Kidney (tissue), 14 donors: ENCODE results near the gene SEL1L2. TPM values are rescaled to one million over a fixed set of nuclear protein-coding genes. Genes with fewer than 3 reads are reported as not detected.
A peak's percentile ranks its signal among the peaks of the same experiment; 100 is the strongest.

Experiments
- DNase-seq, 5 donors: peaks; one replicate each; pipeline ENCODE4 v3.0.0-alpha.2; 2013 to 2020
- FAIRE-seq: peaks from 2 replicates; lab custom pipeline; 2012; peaks lifted over from hg19 to GRCh38; lab: Jason Lieb, UNC
- H3K27ac ChIP-seq, 2 donors: one replicate each; pipeline ENCODE4 v1.7.0; 2013; ENCODE audit warnings: low read depth in 2 of 2, low read length in 2 of 2, inconsistent platforms in 1 of 2
- H3K27me3 ChIP-seq: one replicate; pipeline ENCODE4 v1.7.1; 2013; ENCODE audit warnings: low read length, inconsistent platforms; ENCODE audit not compliant: control insufficient read depth, insufficient read depth
- H3K36me3 ChIP-seq, 3 donors: one replicate each; pipeline versions ENCODE4 v1.7.0 to v1.7.1; 2013; ENCODE audit warnings: low read length in 3 of 3, control low read depth in 1 of 3, inconsistent platforms in 1 of 3; ENCODE audit not compliant: insufficient read depth in 3 of 3, control insufficient read depth in 2 of 3
- H3K4me1 ChIP-seq, 3 donors: one replicate each; pipeline versions ENCODE4 v1.7.0 to v1.7.1; 2013; ENCODE audit warnings: low read length in 3 of 3, inconsistent platforms in 1 of 3, low read depth in 1 of 3; ENCODE audit not compliant: control insufficient read depth in 2 of 3, insufficient read depth in 2 of 3
- H3K4me3 ChIP-seq, 3 donors: one replicate each; pipeline versions ENCODE4 v1.7.0 to v1.8.1; 2013; ENCODE audit warnings: low read length in 3 of 3, control low read depth in 1 of 3, inconsistent platforms in 1 of 3
- H3K9ac ChIP-seq, 3 donors: one replicate each; pipeline versions ENCODE4 v1.7.0 to v1.7.1; 2013; ENCODE audit warnings: low read length in 3 of 3, control low read depth in 1 of 3, inconsistent platforms in 1 of 3
- H3K9me3 ChIP-seq, 3 donors: one replicate each; pipeline versions ENCODE4 v1.7.0 to v1.7.1; 2013; ENCODE audit warnings: low read length in 3 of 3, control low read depth in 1 of 3, inconsistent platforms in 1 of 3; ENCODE audit not compliant: control insufficient read depth in 2 of 3, insufficient read depth in 1 of 3
- intact Hi-C: fragments of 100-400 bp; cut with DNase I; formaldehyde crosslinking; loops from one replicate; pipeline ENCODE4 v1.11.1; 2022
- polyA plus RNA-seq: library from polyadenylated mRNA; stranded (reverse); fragments of 350-450 nt; fragmentation: Illumina TruSeq; extraction: RNeasy Lipid Tissue Mini Kit (QIAGEN cat#74804); gene quantifications from one replicate; pipeline ENCODE4 v1.2.3, GENCODE V29; 2014; ENCODE audit warnings: low read depth, low replicate concordance; ENCODE audit not compliant: insufficient read depth
- total RNA-seq: library from RNA; stranded (reverse); fragmentation: NEBNext Ultra II Directional; extraction: Animal tissue kit (Norgen Biotek cat#: 25700); gene quantifications from one replicate; pipeline ENCODE4 v1.2.1, GENCODE V29; 2021
- TF ChIP-seq, protein P1 (sequence below): IDR thresholded peaks from 3 replicates; pipeline ENCODE4 v1.5.1; 2012; ENCODE audit warnings: mild to moderate bottlenecking, moderate library complexity, borderline replicate concordance; ENCODE audit not compliant: insufficient read depth; ENCODE audit errors: extremely low read depth
- donor health status: control.
- donor health status: control.
- donor health status: control.
- donor health status: control.
- donor health status: control.
- donor health status: DM: yes; HTN: yes; CAD: no.
- donor health status: Normal renal cell carcinoma (clear cell type).

Gene SEL1L2
- total and polyA plus RNA-seq, 2 donors from 2014 or later, result not detected

DNA sequence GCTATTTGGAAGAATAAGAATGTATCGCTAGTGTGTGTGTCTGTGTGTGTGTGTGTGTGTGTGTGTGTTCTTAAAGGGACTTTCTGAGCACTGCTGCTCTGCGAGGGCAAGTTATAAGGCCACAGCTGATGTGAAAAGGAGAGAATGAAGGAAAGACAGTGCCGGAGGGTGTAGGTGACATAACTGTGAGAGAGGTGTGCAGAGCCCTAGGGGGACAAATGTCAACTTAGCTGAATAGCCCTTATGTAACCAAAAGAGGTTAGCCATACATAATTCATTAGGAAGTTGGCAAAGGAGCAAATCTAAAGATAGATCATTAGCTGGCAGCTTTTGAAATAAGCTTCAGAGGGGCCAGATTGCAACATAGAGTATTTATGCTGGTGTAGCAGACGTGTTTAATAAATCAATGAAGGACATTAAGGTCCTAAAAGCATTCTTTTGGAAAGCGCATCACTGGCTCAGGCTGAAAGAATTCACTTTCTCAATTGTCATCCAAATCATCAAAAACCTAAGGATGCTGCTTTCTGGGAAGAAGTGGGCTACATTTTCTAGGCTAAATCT, 124.5 kb downstream of the SEL1L2 start:
- FAIRE-seq (no peak), DNase-seq (peak in 2 of 5 donors; percentile 15 to 28)
- H3K27ac ChIP-seq, result no peak overlapping the region
- H3K4me1 ChIP-seq, result peaks cover 0 to 4% (median 0%) of the 10 kb centered on the region in 3 donors
- no peaks in the 10 kb centered on the region for H3K9me3 ChIP-seq
- TF ChIP-seq, protein P1, sequence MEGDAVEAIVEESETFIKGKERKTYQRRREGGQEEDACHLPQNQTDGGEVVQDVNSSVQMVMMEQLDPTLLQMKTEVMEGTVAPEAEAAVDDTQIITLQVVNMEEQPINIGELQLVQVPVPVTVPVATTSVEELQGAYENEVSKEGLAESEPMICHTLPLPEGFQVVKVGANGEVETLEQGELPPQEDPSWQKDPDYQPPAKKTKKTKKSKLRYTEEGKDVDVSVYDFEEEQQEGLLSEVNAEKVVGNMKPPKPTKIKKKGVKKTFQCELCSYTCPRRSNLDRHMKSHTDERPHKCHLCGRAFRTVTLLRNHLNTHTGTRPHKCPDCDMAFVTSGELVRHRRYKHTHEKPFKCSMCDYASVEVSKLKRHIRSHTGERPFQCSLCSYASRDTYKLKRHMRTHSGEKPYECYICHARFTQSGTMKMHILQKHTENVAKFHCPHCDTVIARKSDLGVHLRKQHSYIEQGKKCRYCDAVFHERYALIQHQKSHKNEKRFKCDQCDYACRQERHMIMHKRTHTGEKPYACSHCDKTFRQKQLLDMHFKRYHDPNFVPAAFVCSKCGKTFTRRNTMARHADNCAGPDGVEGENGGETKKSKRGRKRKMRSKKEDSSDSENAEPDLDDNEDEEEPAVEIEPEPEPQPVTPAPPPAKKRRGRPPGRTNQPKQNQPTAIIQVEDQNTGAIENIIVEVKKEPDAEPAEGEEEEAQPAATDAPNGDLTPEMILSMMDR, result no peak
- intact Hi-C loops, result no loop called here
- H3K36me3 ChIP-seq, result no peaks in the 10 kb centered on the region
- H3K27me3 ChIP-seq, result no peaks in the 10 kb centered on the region
- H3K9ac ChIP-seq, result no peak overlapping the region
- H3K4me3 ChIP-seq, result no peak overlapping the region

DNA sequence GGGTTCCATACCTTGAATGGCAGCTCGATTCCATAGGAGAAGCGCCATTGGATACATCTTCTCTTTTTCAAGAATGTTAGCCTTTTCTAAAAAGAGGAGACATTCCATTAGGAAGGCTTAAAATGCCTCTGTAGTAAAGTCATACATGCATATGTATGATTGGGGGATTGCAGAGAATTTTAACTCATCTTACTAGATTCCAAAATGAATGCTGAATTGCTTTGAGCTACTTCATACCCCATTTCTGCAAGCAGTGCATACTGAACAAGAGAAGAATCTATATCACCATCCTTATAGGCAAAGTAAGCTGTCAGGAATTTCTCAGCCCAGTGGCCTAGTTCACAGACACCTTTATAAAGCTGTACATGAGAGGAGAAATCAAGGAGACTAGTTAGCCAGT, 125.3 kb downstream of the SEL1L2 start:
- Histone ChIP-seq H3K27ac (no peak overlapping the region), H3K9ac (no peak overlapping the region), H3K27me3 (no peaks in the 10 kb centered on the region), H3K9me3 (no peaks in the 10 kb centered on the region), H3K36me3 (no peaks in the 10 kb centered on the region), H3K4me1 (peaks cover 0 to 4% (median 0%) of the 10 kb centered on the region in 3 donors), H3K4me3 (no peak overlapping the region)
- FAIRE-seq (no peak), DNase-seq (no peak)
- TF ChIP-seq, protein P1, result no peak
- intact Hi-C loops, result no loop called here

GRCh38 chr20:13863244-13863643, 127.2 kb downstream of the SEL1L2 start:
- intact Hi-C loops, result no loop called here
- H3K4me1 ChIP-seq, result peaks cover 0 to 4% (median 0%) of the 10 kb centered on the region in 3 donors
- H3K36me3 ChIP-seq, result no peaks in the 10 kb centered on the region
- no peaks in the 10 kb centered on the region for H3K27me3 ChIP-seq
- no peak overlapping the region for H3K27ac ChIP-seq
- DNase-seq (no peak), FAIRE-seq (no peak)
- no peak overlapping the region for H3K4me3 ChIP-seq
- H3K9ac ChIP-seq, result no peak overlapping the region
- no peaks in the 10 kb centered on the region for H3K9me3 ChIP-seq
- TF ChIP-seq, protein P1, result no peak

DNA sequence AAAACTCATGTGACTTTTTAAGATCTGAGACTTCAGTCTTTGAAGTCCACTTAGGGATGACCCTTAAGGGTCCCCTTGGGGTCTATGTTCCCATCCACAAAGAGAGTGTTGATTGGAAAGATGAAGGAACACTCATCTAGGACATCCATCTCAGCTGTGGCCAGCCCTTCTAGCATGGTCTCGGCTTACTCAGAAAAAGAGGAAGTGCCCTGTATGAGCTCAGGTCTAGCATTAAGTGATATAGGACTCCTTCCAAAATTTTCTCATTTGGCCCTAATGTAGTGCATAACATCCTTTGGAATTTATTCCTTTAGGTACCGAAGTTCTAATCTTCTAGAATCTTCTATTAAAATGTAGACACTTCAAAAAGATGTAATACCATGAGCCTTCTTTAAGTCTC, 128.2 kb downstream of the SEL1L2 start:
- Histone ChIP-seq H3K4me1 (peaks cover 0 to 4% (median 0%) of the 10 kb centered on the region in 3 donors), H3K4me3 (no peak overlapping the region), H3K9ac (no peak overlapping the region), H3K36me3 (no peaks in the 10 kb centered on the region), H3K27ac (no peak overlapping the region), H3K9me3 (no peaks in the 10 kb centered on the region), H3K27me3 (no peaks in the 10 kb centered on the region)
- TF ChIP-seq, protein P1, result no peak
- DNase-seq, result no peak
- no peak for FAIRE-seq
- intact Hi-C loops, result no loop called here
